OCI-LY1 (cell line): Measurements from ENCODE around the gene ZNF219.

ENCODE experiments used
- H2AFZ ChIP-seq: fragments of 200-600 bp; sonication (generic), shearing (Covaris generic); 2 replicates; pipeline ENCODE4 v1.6.0; 2014; ENCODE audit warnings: antibody characterized with exemption, mild to moderate bottlenecking, low read length
- H3F3A ChIP-seq: fragments of 200-600 bp; sonication (generic), shearing (Covaris generic); 2 replicates; pipeline ENCODE4 v1.6.0; 2014; ENCODE audit warnings: mild to moderate bottlenecking, antibody characterized with exemption, low read length, moderate library complexity; ENCODE audit not compliant: insufficient read depth
- H3K27ac ChIP-seq: fragments of 200-600 bp; sonication (generic); 2 replicates; pipeline ENCODE4 v1.5.1; 2014; ENCODE audit warnings: low read length, mixed run types, mild to moderate bottlenecking, low read depth; ENCODE audit not compliant: poor library complexity, severe bottlenecking
- H3K27me3 ChIP-seq: fragments of 200-600 bp; sonication (generic); 2 replicates; pipeline ENCODE4 v1.6.0; 2014; ENCODE audit warnings: antibody characterized with exemption, mild to moderate bottlenecking, low read length, moderate library complexity; ENCODE audit not compliant: insufficient read depth
- H3K36me3 ChIP-seq: fragments of 200-600 bp; sonication (generic); 2 replicates; pipeline ENCODE4 v1.6.1; 2014; ENCODE audit warnings: mild to moderate bottlenecking, antibody characterized with exemption, low read length, moderate library complexity, mixed read lengths; ENCODE audit not compliant: insufficient read depth
- H3K4me1 ChIP-seq: fragments of 200-600 bp; sonication (generic); 2 replicates; pipeline ENCODE4 v1.5.1; 2014; ENCODE audit warnings: mild to moderate bottlenecking, low read length, moderate library complexity; ENCODE audit not compliant: insufficient read depth, severe bottlenecking
- H3K4me2 ChIP-seq: fragments of 200-600 bp; sonication (generic), shearing (Covaris generic); 2 replicates; pipeline ENCODE4 v1.6.1; 2014; ENCODE audit warnings: low read length
- H3K4me3 ChIP-seq: fragments of 200-600 bp; sonication (generic); 2 replicates; pipeline ENCODE4 v1.5.1; 2014; ENCODE audit warnings: low read length, low read depth, mild to moderate bottlenecking, mixed read lengths; ENCODE audit not compliant: poor library complexity, severe bottlenecking
- H3K79me2 ChIP-seq: fragments of 200-600 bp; shearing (Covaris generic); 2 replicates; pipeline ENCODE4 v1.6.1; 2016; ENCODE audit warnings: mixed run types, low read length, mixed read lengths; ENCODE audit not compliant: insufficient read depth
- H3K9ac ChIP-seq: fragments of 200-600 bp; sonication (generic), shearing (Covaris generic); 2 replicates; pipeline ENCODE4 v1.6.1; 2014; ENCODE audit warnings: mild to moderate bottlenecking, low read length, mixed read lengths
- H3K9me2 ChIP-seq: fragments of 200-600 bp; sonication (generic), shearing (Covaris generic); 2 replicates; pipeline ENCODE4 v1.6.1; 2014; ENCODE audit warnings: low read depth, mild to moderate bottlenecking, low read length, mixed read lengths
- H3K9me3 ChIP-seq: fragments of 200-600 bp; shearing (Covaris generic); 2 replicates; pipeline ENCODE4 v1.6.1; 2014; ENCODE audit warnings: low read length, mixed read lengths
- H4K20me1 ChIP-seq: fragments of 200-600 bp; sonication (generic), shearing (Covaris generic); 2 replicates; pipeline ENCODE4 v1.6.0; 2016; ENCODE audit warnings: mild to moderate bottlenecking, low read length; ENCODE audit not compliant: insufficient read depth
- EZH2 ChIP-seq: fragments of 200-600 bp; sonication (generic), shearing (Covaris generic); IDR thresholded peaks from 2 replicates; pipeline ENCODE4 v1.8.0; 2017; ENCODE audit warnings: borderline replicate concordance, mixed run types, mild to moderate bottlenecking, antibody characterized with exemption, low read length, moderate library complexity, mixed read lengths
- TF ChIP-seq, protein P1 (sequence below): fragments of 200-600 bp; sonication (generic), shearing (Covaris generic); IDR thresholded peaks from 2 replicates; pipeline ENCODE4 v1.5.1; 2017; ENCODE audit warnings: mild to moderate bottlenecking, antibody characterized with exemption, low read length, moderate library complexity, mixed read lengths

The ZNF219 gene

DNA sequence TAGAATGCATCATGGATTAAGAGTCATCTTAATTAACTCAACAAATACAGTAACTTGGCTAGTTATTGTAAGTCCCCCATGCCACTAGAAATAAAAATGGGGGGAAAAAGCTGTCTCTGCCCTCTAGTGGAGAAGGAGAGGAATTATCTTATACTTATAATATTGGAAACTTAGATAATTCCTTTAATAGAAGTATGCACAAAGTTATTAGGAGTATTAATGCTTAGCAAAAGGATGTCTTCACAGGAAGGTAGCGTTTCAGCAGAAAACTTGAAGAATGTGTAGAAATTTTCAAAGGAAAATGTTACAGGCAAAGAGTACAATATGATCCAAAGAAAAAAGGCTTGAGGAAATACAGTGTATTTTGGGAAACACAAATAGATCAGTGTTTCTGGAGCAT, 37.6 kb upstream of the ZNF219 start:
- H3K4me2 ChIP-seq, result no peak overlapping the region
- no peak overlapping the region for H3K9ac ChIP-seq
- H3K4me1 ChIP-seq, result no peaks in the 10 kb centered on the region
- no peaks in the 10 kb centered on the region for H4K20me1 ChIP-seq
- no peaks in the 10 kb centered on the region for H3K9me3 ChIP-seq
- H3K27ac ChIP-seq, result no peak overlapping the region
- no peaks in the 10 kb centered on the region for H3K27me3 ChIP-seq
- TF ChIP-seq, protein P1, sequence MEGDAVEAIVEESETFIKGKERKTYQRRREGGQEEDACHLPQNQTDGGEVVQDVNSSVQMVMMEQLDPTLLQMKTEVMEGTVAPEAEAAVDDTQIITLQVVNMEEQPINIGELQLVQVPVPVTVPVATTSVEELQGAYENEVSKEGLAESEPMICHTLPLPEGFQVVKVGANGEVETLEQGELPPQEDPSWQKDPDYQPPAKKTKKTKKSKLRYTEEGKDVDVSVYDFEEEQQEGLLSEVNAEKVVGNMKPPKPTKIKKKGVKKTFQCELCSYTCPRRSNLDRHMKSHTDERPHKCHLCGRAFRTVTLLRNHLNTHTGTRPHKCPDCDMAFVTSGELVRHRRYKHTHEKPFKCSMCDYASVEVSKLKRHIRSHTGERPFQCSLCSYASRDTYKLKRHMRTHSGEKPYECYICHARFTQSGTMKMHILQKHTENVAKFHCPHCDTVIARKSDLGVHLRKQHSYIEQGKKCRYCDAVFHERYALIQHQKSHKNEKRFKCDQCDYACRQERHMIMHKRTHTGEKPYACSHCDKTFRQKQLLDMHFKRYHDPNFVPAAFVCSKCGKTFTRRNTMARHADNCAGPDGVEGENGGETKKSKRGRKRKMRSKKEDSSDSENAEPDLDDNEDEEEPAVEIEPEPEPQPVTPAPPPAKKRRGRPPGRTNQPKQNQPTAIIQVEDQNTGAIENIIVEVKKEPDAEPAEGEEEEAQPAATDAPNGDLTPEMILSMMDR, result peak; percentile 63
- no peak for TF ChIP-seq EZH2
- no peaks in the 10 kb centered on the region for H3K9me2 ChIP-seq
- no peaks in the 10 kb centered on the region for H3K36me3 ChIP-seq
- no peak overlapping the region for H3K4me3 ChIP-seq
- no peaks in the 10 kb centered on the region for H3K79me2 ChIP-seq
- no peak overlapping the region for H2AFZ ChIP-seq
- no peaks in the 10 kb centered on the region for H3F3A ChIP-seq

DNA sequence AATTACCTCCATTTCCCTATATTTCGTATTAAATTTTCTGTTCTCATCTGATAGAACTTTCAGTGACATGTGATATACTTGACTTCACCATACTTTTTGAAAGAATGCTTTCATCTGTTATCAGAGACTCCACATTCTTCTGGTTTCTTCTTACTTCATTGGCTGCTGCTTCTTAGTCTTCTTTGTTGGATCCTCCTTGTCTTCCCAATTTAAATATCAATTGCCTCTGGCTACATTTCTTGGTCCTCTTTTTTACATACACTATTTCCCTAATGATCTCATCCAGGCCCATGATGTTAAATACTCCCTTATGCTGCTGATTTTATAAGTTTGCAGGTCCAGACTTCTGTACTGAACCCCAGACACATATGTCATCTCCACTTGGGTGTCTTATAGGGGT, 35.4 kb upstream of the ZNF219 start:
- Histone ChIP-seq H3K36me3 (no peaks in the 10 kb centered on the region), H3K27ac (no peak overlapping the region), H3K4me2 (no peak overlapping the region), H3K79me2 (no peaks in the 10 kb centered on the region), H3K9ac (no peak overlapping the region), H2AFZ (no peak overlapping the region), H3K4me3 (no peak overlapping the region), H3K9me2 (no peaks in the 10 kb centered on the region), H3F3A (no peaks in the 10 kb centered on the region), H3K27me3 (no peaks in the 10 kb centered on the region), H4K20me1 (no peaks in the 10 kb centered on the region), H3K4me1 (no peaks in the 10 kb centered on the region), H3K9me3 (no peaks in the 10 kb centered on the region)
- no peak for TF ChIP-seq EZH2
- TF ChIP-seq, protein P1, result no peak

DNA sequence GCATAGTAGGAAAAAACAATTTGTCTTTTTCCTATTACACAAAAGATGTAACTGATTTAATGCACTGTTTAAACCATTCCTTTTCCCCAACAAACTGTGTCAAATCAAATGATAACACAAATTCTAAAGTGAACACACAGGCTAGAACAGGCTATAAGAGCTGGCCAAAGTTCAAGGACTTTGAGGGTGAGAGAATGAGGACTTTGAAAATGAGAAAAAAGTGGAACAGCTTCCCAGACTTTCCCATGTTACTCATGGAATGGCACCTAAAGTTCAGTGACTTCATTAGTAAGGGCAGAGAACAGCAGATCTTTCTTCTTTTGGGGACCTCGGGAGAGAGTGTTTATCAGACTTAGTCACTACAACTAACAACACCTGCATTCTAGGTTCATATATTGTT, 25.0 kb upstream of the ZNF219 start:
- Histone ChIP-seq H3K27me3 (0 out of 2 replicates have a peak, but pooled peaks cover 3% of the 10 kb centered on the region), H3K9me3 (no peaks in the 10 kb centered on the region), H3K9me2 (no peaks in the 10 kb centered on the region), H3F3A (no peaks in the 10 kb centered on the region), H2AFZ (no peak overlapping the region), H3K4me2 (no peak overlapping the region), H3K4me3 (no peak overlapping the region), H3K9ac (no peak overlapping the region), H3K79me2 (no peaks in the 10 kb centered on the region), H3K27ac (no peak overlapping the region), H3K36me3 (no peaks in the 10 kb centered on the region), H4K20me1 (no peaks in the 10 kb centered on the region), H3K4me1 (no peaks in the 10 kb centered on the region)
- TF ChIP-seq EZH2, result no peak
- TF ChIP-seq, protein P1, result no peak
